ENCODE results near the gene MRPL23.

DNA sequence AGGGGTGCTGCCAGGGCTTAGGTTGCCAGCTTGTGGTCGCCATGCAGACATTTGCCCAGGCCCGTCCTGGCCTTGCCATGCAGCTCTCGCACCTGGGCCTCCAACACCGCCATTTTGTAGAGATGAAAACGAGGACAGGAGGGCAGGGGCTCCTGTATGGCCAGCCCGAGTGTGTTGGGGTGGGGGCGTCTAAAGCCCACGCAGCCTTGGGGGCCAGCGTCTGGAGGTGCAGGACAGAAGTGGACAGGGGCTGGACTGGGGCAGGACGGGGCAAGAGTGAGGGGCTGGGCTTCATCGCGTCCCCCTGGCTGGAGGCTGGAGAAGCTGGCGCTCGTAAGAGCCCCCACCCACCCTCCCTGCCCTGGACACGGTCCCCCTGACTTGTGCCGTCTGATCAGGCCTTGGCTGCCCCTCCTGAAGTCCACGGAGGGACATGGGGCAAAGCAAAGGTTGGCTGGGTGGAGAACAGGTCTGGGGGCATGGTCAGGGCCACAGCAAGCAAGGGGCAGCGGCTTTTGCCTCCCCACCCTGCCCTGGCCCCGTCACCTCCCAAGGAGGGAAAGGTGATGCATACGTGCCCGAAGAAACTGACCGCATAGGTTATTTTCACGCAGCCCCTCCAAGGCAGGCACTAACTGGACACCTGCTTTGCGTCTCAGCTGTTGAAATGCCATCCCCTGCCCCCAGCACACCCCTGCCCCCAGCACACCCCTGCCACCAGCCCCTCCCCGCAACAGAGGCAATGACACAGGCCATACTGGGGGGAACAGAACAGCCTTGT, 26.8 kb upstream of the MRPL23 start:
- TF ChIP-seq, protein P1, sequence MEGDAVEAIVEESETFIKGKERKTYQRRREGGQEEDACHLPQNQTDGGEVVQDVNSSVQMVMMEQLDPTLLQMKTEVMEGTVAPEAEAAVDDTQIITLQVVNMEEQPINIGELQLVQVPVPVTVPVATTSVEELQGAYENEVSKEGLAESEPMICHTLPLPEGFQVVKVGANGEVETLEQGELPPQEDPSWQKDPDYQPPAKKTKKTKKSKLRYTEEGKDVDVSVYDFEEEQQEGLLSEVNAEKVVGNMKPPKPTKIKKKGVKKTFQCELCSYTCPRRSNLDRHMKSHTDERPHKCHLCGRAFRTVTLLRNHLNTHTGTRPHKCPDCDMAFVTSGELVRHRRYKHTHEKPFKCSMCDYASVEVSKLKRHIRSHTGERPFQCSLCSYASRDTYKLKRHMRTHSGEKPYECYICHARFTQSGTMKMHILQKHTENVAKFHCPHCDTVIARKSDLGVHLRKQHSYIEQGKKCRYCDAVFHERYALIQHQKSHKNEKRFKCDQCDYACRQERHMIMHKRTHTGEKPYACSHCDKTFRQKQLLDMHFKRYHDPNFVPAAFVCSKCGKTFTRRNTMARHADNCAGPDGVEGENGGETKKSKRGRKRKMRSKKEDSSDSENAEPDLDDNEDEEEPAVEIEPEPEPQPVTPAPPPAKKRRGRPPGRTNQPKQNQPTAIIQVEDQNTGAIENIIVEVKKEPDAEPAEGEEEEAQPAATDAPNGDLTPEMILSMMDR (IDR thresholded peaks at IDR 0.05; ENCODE audit: extremely low read depth in 1 of 2, insufficient read depth in 1 of 2, low read depth in 1 of 2, low read length in 2 of 2): no peak
- TF ChIP-seq EZH2 (IDR thresholded peaks at IDR 0.05; ENCODE audit: borderline replicate concordance, low read depth, low read length, severe bottlenecking): no peak
- TF ChIP-seq POLR2AphosphoS5 (IDR thresholded peaks at IDR 0.05; ENCODE audit: insufficient read depth, low read depth, low read length): no peak
- no peak for TF ChIP-seq GATA2 (IDR thresholded peaks at IDR 0.05; ENCODE audit: insufficient read depth, insufficient read length, low read depth, low read length)
